ENCODE results near the gene C20orf144.

The C20orf144 gene

GRCh38 chr20:33674294-33675135 is 12.4 kb downstream of the C20orf144 start, which contains the start of gene NECAB3:
TSS of gene NECAB3 (minus strand) at chr20:33674428. CDS start at chr20:33674352, 76 bp downstream.
- TF ChIP-seq ZBTB7A (IDR thresholded peaks at IDR 0.05; ENCODE audit: low read depth) = no peak
- TF ChIP-seq EP300 (IDR thresholded peaks at IDR 0.05; ENCODE audit: borderline replicate concordance) = peak; percentile 19; the same call in 1 of the 2 replicates
- TF ChIP-seq YY1 (IDR thresholded peaks at IDR 0.05; ENCODE audit: low read depth) = peak; percentile 38; the same call in 1 of the 2 replicates
- TF ChIP-seq TAF1 (IDR thresholded peaks at IDR 0.05; ENCODE audit: low read depth) = no peak
- TF ChIP-seq MAX (IDR thresholded peaks at IDR 0.05) = peak; percentile 70
- TF ChIP-seq CEBPB (IDR thresholded peaks at IDR 0.05) = no peak
- no peak for TF ChIP-seq CREB1 (IDR thresholded peaks at IDR 0.05; ENCODE audit: low read depth)
- TF ChIP-seq TCF12 (IDR thresholded peaks at IDR 0.05; ENCODE audit: low read depth) = no peak
- TF ChIP-seq NFIC (IDR thresholded peaks at IDR 0.05) = no peak
- no peak for TF ChIP-seq REST (IDR thresholded peaks at IDR 0.05; ENCODE audit: low read depth)
- TF ChIP-seq RAD21 (IDR thresholded peaks at IDR 0.05; ENCODE audit: low read depth) = no peak
- TF ChIP-seq TEAD4 (IDR thresholded peaks at IDR 0.05) = no peak
- no peak; the same call in 1 of the 2 replicates for TF ChIP-seq EGR1 (IDR thresholded peaks at IDR 0.05)
- no peak for TF ChIP-seq USF1 (IDR thresholded peaks at IDR 0.05)
- TF ChIP-seq FOXM1 (IDR thresholded peaks at IDR 0.05; ENCODE audit: borderline replicate concordance, low read depth) = no peak

GRCh38 chr20:33675136-33675959 is 13.2 kb downstream of the C20orf144 start:
- TF ChIP-seq MAX (IDR thresholded peaks at IDR 0.05) (no peak), TCF12 (IDR thresholded peaks at IDR 0.05; ENCODE audit: low read depth) (no peak), YY1 (IDR thresholded peaks at IDR 0.05; ENCODE audit: low read depth) (no peak), CREB1 (IDR thresholded peaks at IDR 0.05; ENCODE audit: low read depth) (no peak), NFIC (IDR thresholded peaks at IDR 0.05) (no peak), TAF1 (IDR thresholded peaks at IDR 0.05; ENCODE audit: low read depth) (no peak), EGR1 (IDR thresholded peaks at IDR 0.05) (no peak), EP300 (IDR thresholded peaks at IDR 0.05; ENCODE audit: borderline replicate concordance) (no peak)

GRCh38 chr20:33676121-33676520 is 14.0 kb downstream of the C20orf144 start:
- TF ChIP-seq TEAD4 (IDR thresholded peaks at IDR 0.05) = no peak

GRCh38 chr20:33676652-33677645 is 14.8 kb downstream of the C20orf144 start:
- TF ChIP-seq CREB1 (IDR thresholded peaks at IDR 0.05; ENCODE audit: low read depth) (no peak), MAX (IDR thresholded peaks at IDR 0.05) (no peak), ZBTB7A (IDR thresholded peaks at IDR 0.05; ENCODE audit: low read depth) (no peak), TCF12 (IDR thresholded peaks at IDR 0.05; ENCODE audit: low read depth) (no peak), TAF1 (IDR thresholded peaks at IDR 0.05; ENCODE audit: low read depth) (no peak), EGR1 (IDR thresholded peaks at IDR 0.05) (no peak), FOXM1 (IDR thresholded peaks at IDR 0.05; ENCODE audit: borderline replicate concordance, low read depth) (no peak), CEBPB (IDR thresholded peaks at IDR 0.05) (no peak)

- TF ChIP-seq TEAD4 (IDR thresholded peaks at IDR 0.05) = no peak
Observed at GRCh38 chr20:33677991-33678702, 16.0 kb downstream of the C20orf144 start.

GRCh38 chr20:33679758-33680485 is 17.8 kb downstream of the C20orf144 start:
- TF ChIP-seq TCF12 (IDR thresholded peaks at IDR 0.05; ENCODE audit: low read depth) (no peak), TAF1 (IDR thresholded peaks at IDR 0.05; ENCODE audit: low read depth) (no peak), NFIC (IDR thresholded peaks at IDR 0.05) (no peak), TEAD4 (IDR thresholded peaks at IDR 0.05) (no peak), RAD21 (IDR thresholded peaks at IDR 0.05; ENCODE audit: low read depth) (no peak), YY1 (IDR thresholded peaks at IDR 0.05; ENCODE audit: low read depth) (no peak), ZBTB7A (IDR thresholded peaks at IDR 0.05; ENCODE audit: low read depth) (no peak), CREB1 (IDR thresholded peaks at IDR 0.05; ENCODE audit: low read depth) (no peak), MAX (IDR thresholded peaks at IDR 0.05) (no peak), EP300 (IDR thresholded peaks at IDR 0.05; ENCODE audit: borderline replicate concordance) (no peak), REST (IDR thresholded peaks at IDR 0.05; ENCODE audit: low read depth) (no peak), FOXM1 (IDR thresholded peaks at IDR 0.05; ENCODE audit: borderline replicate concordance, low read depth) (no peak), USF1 (IDR thresholded peaks at IDR 0.05) (no peak), CEBPB (IDR thresholded peaks at IDR 0.05) (no peak), EGR1 (IDR thresholded peaks at IDR 0.05) (no peak)

Measured in Ishikawa (cell line).